Uterus (tissue), 4 donors: Measurements from ENCODE around the gene GRIA1. TPM values are rescaled to one million over a fixed set of nuclear protein-coding genes. Genes with fewer than 3 reads are reported as not detected.

Experiments used
- DNase-seq, 2 donors: peaks; one replicate each; pipeline ENCODE4 v3.0.0-alpha.2; 2019 to 2020
- H3K27ac ChIP-seq, 2 donors: fragments of 200-600 bp; sonication (generic); 1 replicate in 1 of 2; 2 replicates in 1 of 2; pipeline ENCODE4 v1.5.1; 2016 to 2018
- H3K27me3 ChIP-seq, 2 donors: fragments of 200-600 bp; sonication (generic); one replicate each; pipeline ENCODE4 v1.5.1; 2018 to 2019; ENCODE audit warnings: control low read depth in 1 of 2
- H3K36me3 ChIP-seq, 2 donors: fragments of 200-600 bp; sonication (generic); one replicate each; pipeline ENCODE4 v1.5.1; 2019; ENCODE audit warnings: control low read depth in 1 of 2
- H3K4me1 ChIP-seq, 2 donors: fragments of 200-600 bp; sonication (generic); one replicate each; pipeline ENCODE4 v1.5.1; 2018 to 2019; ENCODE audit warnings: control low read depth in 1 of 2
- H3K4me3 ChIP-seq, 2 donors: fragments of 200-600 bp; sonication (generic); 1 replicate in 1 of 2; 2 replicates in 1 of 2; pipeline ENCODE4 v1.5.1; 2018 to 2019; ENCODE audit warnings: mild to moderate bottlenecking in 1 of 2
- H3K9me3 ChIP-seq, 2 donors: fragments of 200-600 bp; sonication (generic); one replicate each; pipeline ENCODE4 v1.5.1; 2019; ENCODE audit warnings: control low read depth in 1 of 2
- POLR2A ChIP-seq, 2 donors: fragments of 450-650 bp; IDR thresholded peaks; one replicate each; pipeline ENCODE4 v1.6.1; 2016; ENCODE audit warnings: antibody characterized with exemption in 2 of 2, mild to moderate bottlenecking in 1 of 2, moderate library complexity in 1 of 2
- intact Hi-C: fragments of 100-400 bp; cut with DNase I; formaldehyde crosslinking; loops from one replicate; pipeline ENCODE4 v1.15.1; 2023; ENCODE audit warnings: low total_unique reads
- total RNA-seq, 4 donors: library from RNA; depleted of rRNA in 3 of 4; stranded (reverse); fragments of >200 nt in 3 of 4; gene quantifications; one replicate each; pipeline versions ENCODE4 v1.1.0 to v1.2.4, GENCODE V29; 2014 to 2023
- TF ChIP-seq, protein P1 (sequence below), 4 experiments: fragments of 200-600 bp in 2 of 4; fragments of 450-650 bp in 2 of 4; sonication (generic) in 2 of 4; IDR thresholded peaks; one replicate each; pipeline ENCODE4 v1.5.1; 2016 to 2019; ENCODE audit warnings: antibody characterized with exemption in 4 of 4, mild to moderate bottlenecking in 2 of 4, moderate library complexity in 1 of 4
- donor health status: DM: yes; HTN: yes; CAD: no.

Gene GRIA1
- total RNA-seq, 4 donors from 2014 or later: 0.37 to 24.1 (median 1.5) TPM; not detected in 1

DNA sequence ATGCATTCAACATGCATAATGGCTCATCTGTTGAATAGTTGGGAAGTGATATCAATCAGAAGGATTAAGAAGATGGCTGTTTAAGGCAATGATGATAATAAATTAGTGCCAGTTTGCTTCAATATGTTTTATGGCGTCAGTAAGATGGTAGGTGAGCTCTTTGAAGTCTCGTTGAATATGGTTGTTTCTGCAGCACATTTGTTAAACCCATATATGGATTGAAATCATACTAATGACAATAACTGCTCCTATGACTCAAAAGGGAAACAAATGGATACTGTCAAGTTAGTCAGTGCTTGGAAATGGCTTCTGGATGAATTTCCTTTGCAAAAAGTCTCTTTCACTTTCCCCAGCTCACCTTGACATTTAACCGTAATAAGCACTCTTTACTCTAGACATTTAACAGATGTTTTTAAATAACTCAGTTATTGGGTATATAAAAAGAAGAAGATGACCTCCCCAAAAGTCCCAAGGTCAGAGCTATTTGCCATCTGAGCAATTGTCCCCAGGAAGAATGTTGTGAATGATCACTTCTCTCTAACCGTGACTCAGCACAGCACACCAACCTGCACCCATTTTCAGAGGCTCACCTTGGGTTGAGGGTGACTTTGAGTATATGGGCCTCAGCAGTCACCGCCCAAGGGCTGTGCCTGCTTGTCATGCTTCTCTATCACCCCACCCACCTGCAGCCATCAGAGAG is 133.4 kb downstream of the GRIA1 start:
- Histone ChIP-seq H3K4me1 (no peaks in the 10 kb centered on the region), H3K27me3 (no peaks in the 10 kb centered on the region), H3K27ac (no peak overlapping the region), H3K9me3 (no peaks in the 10 kb centered on the region), H3K4me3 (no peak overlapping the region), H3K36me3 (no peaks in the 10 kb centered on the region)
- TF ChIP-seq, protein P1, sequence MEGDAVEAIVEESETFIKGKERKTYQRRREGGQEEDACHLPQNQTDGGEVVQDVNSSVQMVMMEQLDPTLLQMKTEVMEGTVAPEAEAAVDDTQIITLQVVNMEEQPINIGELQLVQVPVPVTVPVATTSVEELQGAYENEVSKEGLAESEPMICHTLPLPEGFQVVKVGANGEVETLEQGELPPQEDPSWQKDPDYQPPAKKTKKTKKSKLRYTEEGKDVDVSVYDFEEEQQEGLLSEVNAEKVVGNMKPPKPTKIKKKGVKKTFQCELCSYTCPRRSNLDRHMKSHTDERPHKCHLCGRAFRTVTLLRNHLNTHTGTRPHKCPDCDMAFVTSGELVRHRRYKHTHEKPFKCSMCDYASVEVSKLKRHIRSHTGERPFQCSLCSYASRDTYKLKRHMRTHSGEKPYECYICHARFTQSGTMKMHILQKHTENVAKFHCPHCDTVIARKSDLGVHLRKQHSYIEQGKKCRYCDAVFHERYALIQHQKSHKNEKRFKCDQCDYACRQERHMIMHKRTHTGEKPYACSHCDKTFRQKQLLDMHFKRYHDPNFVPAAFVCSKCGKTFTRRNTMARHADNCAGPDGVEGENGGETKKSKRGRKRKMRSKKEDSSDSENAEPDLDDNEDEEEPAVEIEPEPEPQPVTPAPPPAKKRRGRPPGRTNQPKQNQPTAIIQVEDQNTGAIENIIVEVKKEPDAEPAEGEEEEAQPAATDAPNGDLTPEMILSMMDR (IDR thresholded peaks at IDR 0.05): no peak
- TF ChIP-seq POLR2A (IDR thresholded peaks at IDR 0.05): no peak
- no peak for DNase-seq
- intact Hi-C loops: no loop called here

DNA sequence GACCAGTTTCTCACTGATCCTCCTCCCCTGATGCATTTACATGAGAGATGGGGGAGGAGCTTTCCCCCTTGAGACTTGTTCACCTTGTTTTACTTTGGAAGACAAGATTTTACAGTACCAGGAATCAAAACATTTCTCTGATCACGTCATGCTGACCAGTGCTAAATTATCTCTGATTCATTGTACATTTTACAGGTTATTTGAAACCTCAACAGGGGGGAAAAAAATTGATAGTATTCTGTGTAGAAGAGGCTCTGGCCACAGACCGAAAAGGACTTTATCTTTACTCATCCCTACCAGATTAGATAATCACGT is 133.9 kb downstream of the GRIA1 start:
- no peaks in the 10 kb centered on the region for H3K4me1 ChIP-seq
- H3K27me3 ChIP-seq: no peaks in the 10 kb centered on the region
- intact Hi-C loops: no loop called here
- H3K27ac ChIP-seq: no peak overlapping the region
- no peak overlapping the region for H3K4me3 ChIP-seq
- no peaks in the 10 kb centered on the region for H3K9me3 ChIP-seq
- no peak for TF ChIP-seq POLR2A (IDR thresholded peaks at IDR 0.05)
- TF ChIP-seq, protein P1 (IDR thresholded peaks at IDR 0.05): no peak
- no peak for DNase-seq
- no peaks in the 10 kb centered on the region for H3K36me3 ChIP-seq

DNA sequence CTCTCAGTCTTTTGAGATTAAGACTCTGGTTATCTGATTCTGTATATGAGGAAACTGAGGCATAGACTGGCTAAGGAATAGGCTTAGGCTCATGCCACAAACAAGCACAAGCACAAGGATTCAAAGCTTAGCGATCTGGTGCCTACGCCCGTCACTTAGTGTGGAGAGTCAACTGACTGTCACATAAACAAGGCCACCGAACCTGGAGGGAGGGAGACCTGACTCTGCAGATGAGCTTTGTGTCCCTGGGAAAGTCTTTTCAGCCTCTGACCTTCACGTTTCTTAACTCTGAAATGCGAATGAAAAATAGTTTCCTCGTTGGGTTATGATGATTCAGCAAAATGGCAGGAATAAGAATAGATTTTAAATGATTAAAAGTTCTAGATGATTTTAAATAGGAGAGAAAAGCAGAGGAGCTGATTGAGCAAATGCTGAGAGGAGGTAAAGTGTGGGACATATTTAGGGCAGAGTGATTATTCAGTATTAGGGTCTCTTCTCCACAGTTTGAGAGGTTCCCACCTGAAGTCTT is 135.4 kb downstream of the GRIA1 start:
- Histone ChIP-seq H3K27ac (no peak overlapping the region), H3K4me1 (no peaks in the 10 kb centered on the region), H3K36me3 (no peaks in the 10 kb centered on the region), H3K9me3 (no peaks in the 10 kb centered on the region), H3K27me3 (no peaks in the 10 kb centered on the region), H3K4me3 (no peak overlapping the region)
- no peak for DNase-seq
- intact Hi-C loops: no loop called here
- TF ChIP-seq POLR2A (IDR thresholded peaks at IDR 0.05): no peak
- TF ChIP-seq, protein P1 (IDR thresholded peaks at IDR 0.05): no peak

DNA sequence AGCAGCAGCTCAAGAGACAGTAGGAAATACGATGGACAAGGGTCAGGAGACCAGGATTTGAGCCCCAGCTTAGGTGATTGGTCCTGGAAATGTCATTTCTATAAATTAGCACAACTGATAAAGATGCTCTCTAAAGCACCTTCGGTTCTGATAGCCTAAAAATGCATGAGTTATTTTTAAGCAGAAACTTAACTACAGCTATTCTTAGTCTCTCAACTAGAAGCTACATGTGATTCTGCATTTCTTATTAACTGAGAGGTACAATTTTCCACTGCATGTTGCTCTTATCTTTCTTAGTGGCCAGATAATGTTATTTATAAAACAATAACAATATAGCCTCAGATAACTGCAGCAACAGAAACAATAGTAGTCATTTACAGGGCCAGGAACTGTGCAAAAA is 136.4 kb downstream of the GRIA1 start:
- intact Hi-C loops: no loop called here
- H3K27ac ChIP-seq: no peak overlapping the region

More for the DNA sequence above, 136.4 kb downstream of the GRIA1 start:
- DNase-seq: no peak
- H3K4me1 ChIP-seq: no peaks in the 10 kb centered on the region
- no peaks in the 10 kb centered on the region for H3K27me3 ChIP-seq
- no peaks in the 10 kb centered on the region for H3K9me3 ChIP-seq
- TF ChIP-seq, protein P1 (IDR thresholded peaks at IDR 0.05): no peak
- no peak for TF ChIP-seq POLR2A (IDR thresholded peaks at IDR 0.05)
- H3K36me3 ChIP-seq: no peaks in the 10 kb centered on the region
- H3K4me3 ChIP-seq: no peak overlapping the region
